ENCODE measurements around the gene CFAP20. TPM values are rescaled to one million over a fixed set of nuclear protein-coding genes. Genes with fewer than 3 reads are reported as not detected.

Gene CFAP20
- total RNA-seq, 1 donor from 2014 or later: 48.6 TPM

- Mint-ChIP-seq H3K4me3 (ENCODE audit: unreplicated experiment) (peak overlapping the region; percentile 94), H3K4me1 (ENCODE audit: low read depth, unreplicated experiment) (peaks cover 42% of the 10 kb centered on the region)
Observed at GRCh38 chr16:58126451-58126961, 2.7 kb downstream of the CFAP20 start.

GRCh38 chr16:58125781-58126335, 3.3 kb downstream of the CFAP20 start:
- Mint-ChIP-seq H3K27ac (ENCODE audit: unreplicated experiment) (no peak overlapping the region), H3K36me3 (ENCODE audit: unreplicated experiment) (no peaks in the 10 kb centered on the region), H3K4me1 (ENCODE audit: low read depth, unreplicated experiment) (peaks cover 47% of the 10 kb centered on the region), H3K4me3 (ENCODE audit: unreplicated experiment) (peak overlapping the region; percentile 70), H3K9me3 (ENCODE audit: unreplicated experiment) (peaks cover 10% of the 10 kb centered on the region), H3K27me3 (ENCODE audit: unreplicated experiment) (peaks cover 3% of the 10 kb centered on the region)
- no peak for TF ChIP-seq CTCF (IDR thresholded peaks at IDR 0.05; ENCODE audit: partially characterized antibody, unreplicated experiment)
- DNase-seq: no peak

More at GRCh38 chr16:58126451-58126961, 2.7 kb downstream of the CFAP20 start:
- no peaks in the 10 kb centered on the region for H3K36me3 Mint-ChIP-seq (ENCODE audit: unreplicated experiment)
- no peak overlapping the region for H3K27ac Mint-ChIP-seq (ENCODE audit: unreplicated experiment)
- DNase-seq: no peak
- peaks cover 3% of the 10 kb centered on the region for H3K27me3 Mint-ChIP-seq (ENCODE audit: unreplicated experiment)
- H3K9me3 Mint-ChIP-seq (ENCODE audit: unreplicated experiment): peaks cover 10% of the 10 kb centered on the region
- TF ChIP-seq CTCF (IDR thresholded peaks at IDR 0.05; ENCODE audit: partially characterized antibody, unreplicated experiment): no peak

- Mint-ChIP-seq H3K4me3 (ENCODE audit: unreplicated experiment) (peak overlapping the region; percentile 20), H3K9me3 (ENCODE audit: unreplicated experiment) (peaks cover 10% of the 10 kb centered on the region), H3K36me3 (ENCODE audit: unreplicated experiment) (no peaks in the 10 kb centered on the region), H3K27ac (ENCODE audit: unreplicated experiment) (no peak overlapping the region), H3K4me1 (ENCODE audit: low read depth, unreplicated experiment) (peaks cover 55% of the 10 kb centered on the region), H3K27me3 (ENCODE audit: unreplicated experiment) (peaks cover 3% of the 10 kb centered on the region)
- DNase-seq: no peak
- TF ChIP-seq CTCF (IDR thresholded peaks at IDR 0.05; ENCODE audit: partially characterized antibody, unreplicated experiment): no peak
Observed at GRCh38 chr16:58125041-58125440, 4.1 kb downstream of the CFAP20 start.

- peaks cover 10% of the 10 kb centered on the region for H3K9me3 Mint-ChIP-seq (ENCODE audit: unreplicated experiment)
- peaks cover 6% of the 10 kb centered on the region for H3K27me3 Mint-ChIP-seq (ENCODE audit: unreplicated experiment)
- no peak for DNase-seq
- H3K4me1 Mint-ChIP-seq (ENCODE audit: low read depth, unreplicated experiment): peaks cover 58% of the 10 kb centered on the region
- H3K27ac Mint-ChIP-seq (ENCODE audit: unreplicated experiment): peak overlapping the region; percentile 52
- H3K4me3 Mint-ChIP-seq (ENCODE audit: unreplicated experiment): peak overlapping the region; percentile 50
- no peak for TF ChIP-seq CTCF (IDR thresholded peaks at IDR 0.05; ENCODE audit: partially characterized antibody, unreplicated experiment)
- H3K36me3 Mint-ChIP-seq (ENCODE audit: unreplicated experiment): no peaks in the 10 kb centered on the region
Observed at GRCh38 chr16:58124601-58124915, 4.6 kb downstream of the CFAP20 start.

GRCh38 chr16:58123896-58124600, 5.1 kb downstream of the CFAP20 start:
- TF ChIP-seq CTCF (IDR thresholded peaks at IDR 0.05; ENCODE audit: partially characterized antibody, unreplicated experiment): no peak
- peaks cover 8% of the 10 kb centered on the region for H3K9me3 Mint-ChIP-seq (ENCODE audit: unreplicated experiment)
- H3K27me3 Mint-ChIP-seq (ENCODE audit: unreplicated experiment): peaks cover 6% of the 10 kb centered on the region
- H3K4me3 Mint-ChIP-seq (ENCODE audit: unreplicated experiment): peak overlapping the region; percentile 50
- H3K4me1 Mint-ChIP-seq (ENCODE audit: low read depth, unreplicated experiment): peaks cover 61% of the 10 kb centered on the region
- peak overlapping the region; percentile 89 for H3K27ac Mint-ChIP-seq (ENCODE audit: unreplicated experiment)
- DNase-seq: no peak
- H3K36me3 Mint-ChIP-seq (ENCODE audit: unreplicated experiment): no peaks in the 10 kb centered on the region
